GM18873 (cell line): ENCODE measurements around the gene MIDN.

Source experiments
- ATAC-seq: cut with Tn5 transposase; IDR thresholded peaks from one replicate; pipeline ENCODE4 v1.9.1; 2021; ENCODE audit warnings: mild to moderate bottlenecking, moderate library complexity, moderate number of reproducible peaks; ENCODE audit not compliant: unreplicated experiment, low FRiP score

MIDN gene

DNA sequence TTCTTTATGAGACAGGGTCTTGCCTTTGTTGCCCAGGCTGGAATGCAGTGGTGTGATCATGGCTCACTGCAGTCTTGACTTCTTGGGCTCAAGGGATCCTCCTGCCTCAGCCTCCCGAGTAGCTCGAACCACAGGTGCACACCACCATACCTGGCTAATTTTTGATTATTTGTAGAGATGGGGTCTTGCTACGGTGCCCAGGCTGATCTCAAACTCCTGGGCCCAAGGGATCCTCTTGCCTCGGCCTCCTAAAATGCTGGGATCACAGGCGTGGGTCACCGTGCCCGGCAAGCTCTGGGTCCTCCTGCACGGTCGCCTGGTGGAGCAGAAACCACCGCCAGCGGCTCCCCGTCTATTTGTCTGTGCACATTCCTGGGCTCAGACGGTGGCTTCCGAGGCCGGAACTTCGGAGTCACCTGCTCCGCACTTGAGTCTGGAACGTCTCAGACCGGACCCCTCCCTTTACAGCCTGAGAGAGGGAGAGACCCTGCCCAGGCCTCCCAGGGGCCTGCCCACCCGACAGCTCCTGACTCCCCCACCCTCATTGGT, 59.4 kb downstream of the MIDN start:
- no peak for ATAC-seq

DNA sequence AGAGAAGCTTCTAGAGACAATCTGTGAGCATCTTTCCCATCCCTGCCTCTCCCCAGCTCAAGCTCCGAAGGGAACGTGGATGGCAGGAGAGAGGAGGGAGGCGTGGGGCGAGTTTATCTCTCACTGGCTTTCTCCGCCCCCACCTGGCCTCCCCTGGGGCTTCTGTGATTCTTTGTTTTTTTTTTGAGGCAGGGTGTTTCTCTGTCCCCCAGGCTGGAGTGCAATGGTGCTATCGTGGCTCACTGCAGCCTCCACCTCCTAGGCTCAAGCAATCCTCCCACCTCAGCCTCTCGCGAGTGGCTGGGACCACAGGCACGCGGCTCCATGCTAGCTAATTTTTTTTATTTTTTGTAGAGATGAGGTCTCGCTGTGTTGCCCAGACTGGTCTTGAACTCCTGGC, 60.3 kb downstream of the MIDN start:
- ATAC-seq = no peak
